Gastrocnemius medialis (tissue), 4 donors: Measurements from ENCODE around the gene FASTKD3. TPM values are rescaled to one million over a fixed set of nuclear protein-coding genes. Genes with fewer than 3 reads are reported as not detected.

Source experiments
- ATAC-seq, 2 donors: fragments of 150-250 bp; one replicate each; pipeline ENCODE4 v1.9.1; 2016
- DNase-seq, 2 donors: peaks; one replicate each; pipeline ENCODE4 v3.0.0-alpha.2; 2019
- H3K27ac ChIP-seq, 4 donors: fragments of 200-600 bp; sonication (generic); 1 replicate in 1 of 4; 2 replicates in 3 of 4; pipeline ENCODE4 v1.5.1; 2016 to 2018; ENCODE audit warnings: mild to moderate bottlenecking in 2 of 4, moderate library complexity in 1 of 4
- H3K27me3 ChIP-seq, 3 donors: fragments of 200-600 bp; sonication (generic) in 2 of 3; 1 replicate in 1 of 3; 2 replicates in 2 of 3; pipeline versions ENCODE4 v1.5.1 to v1.6.0; 2016 to 2019; ENCODE audit warnings: mild to moderate bottlenecking in 1 of 3, moderate library complexity in 1 of 3
- H3K36me3 ChIP-seq, 2 donors: fragments of 200-600 bp; sonication (generic) in 1 of 2; one replicate each; pipeline ENCODE4 v1.5.1; 2017 to 2018
- H3K4me1 ChIP-seq, 2 donors: fragments of 200-600 bp; sonication (generic) in 1 of 2; one replicate each; pipeline ENCODE4 v1.5.1; 2016 to 2017; ENCODE audit warnings: mild to moderate bottlenecking in 2 of 2
- H3K4me3 ChIP-seq, 4 donors: fragments of 200-600 bp; sonication (generic) in 3 of 4; 1 replicate in 1 of 4; 2 replicates in 3 of 4; pipeline ENCODE4 v1.5.1; 2016 to 2019; ENCODE audit warnings: mild to moderate bottlenecking in 2 of 4
- H3K9me3 ChIP-seq, 3 donors: fragments of 200-600 bp; sonication (generic) in 2 of 3; 1 replicate in 1 of 3; 2 replicates in 2 of 3; pipeline ENCODE4 v1.5.1; 2016 to 2019
- POLR2A ChIP-seq, 2 donors: fragments of 450-650 bp; IDR thresholded peaks; one replicate each; pipeline ENCODE4 v1.6.1; 2017; ENCODE audit warnings: antibody characterized with exemption in 2 of 2, mild to moderate bottlenecking in 2 of 2, moderate library complexity in 2 of 2
- in situ Hi-C, 4 donors: fragments of 200-750 bp; cut with MboI; loops; one replicate each; pipeline versions ENCODE4 v1.15.0 to v1.8.0; 2017; ENCODE audit warnings: low sequenced_read_pairs in 4 of 4
- intact Hi-C: fragments of 100-400 bp; cut with DNase I; formaldehyde crosslinking; loops from one replicate; pipeline ENCODE4 v1.15.1; 2023; ENCODE audit warnings: low total_unique reads
- total RNA-seq, 4 donors: library from RNA; depleted of rRNA; stranded (reverse); fragments of >200 nt; gene quantifications; one replicate each; pipeline versions ENCODE4 v1.1.0 to v1.2.3, GENCODE V29; 2016
- TF ChIP-seq, protein P1 (sequence below), 5 experiments: fragments of 450-650 bp in 3 of 5; fragments of 200-600 bp in 2 of 5; sonication (generic) in 2 of 5; IDR thresholded peaks in 4 of 5; conservative IDR thresholded peaks in 1 of 5; 1 replicate in 4 of 5; 2 replicates in 1 of 5; pipeline ENCODE4 v1.5.1; 2016 to 2019; ENCODE audit warnings: antibody characterized with exemption in 5 of 5, mild to moderate bottlenecking in 3 of 5, moderate library complexity in 3 of 5

FASTKD3 gene
- total RNA-seq, 4 donors from 2014 or later, result 6.8 to 9.4 (median 7.3) TPM

GRCh38 chr5:7902666-7903625 is 34.1 kb upstream of the FASTKD3 start:
- no peak for DNase-seq
- ATAC-seq, result no peak
- intact Hi-C loops (no loop called here), in situ Hi-C loops (no loop called here)
- H3K9me3 ChIP-seq, result no peaks in the 10 kb centered on the region
- no peaks in the 10 kb centered on the region for H3K27me3 ChIP-seq
- no peak overlapping the region for H3K4me3 ChIP-seq
- no peaks in the 10 kb centered on the region for H3K4me1 ChIP-seq
- TF ChIP-seq POLR2A (IDR thresholded peaks at IDR 0.05), result no peak
- TF ChIP-seq, protein P1, sequence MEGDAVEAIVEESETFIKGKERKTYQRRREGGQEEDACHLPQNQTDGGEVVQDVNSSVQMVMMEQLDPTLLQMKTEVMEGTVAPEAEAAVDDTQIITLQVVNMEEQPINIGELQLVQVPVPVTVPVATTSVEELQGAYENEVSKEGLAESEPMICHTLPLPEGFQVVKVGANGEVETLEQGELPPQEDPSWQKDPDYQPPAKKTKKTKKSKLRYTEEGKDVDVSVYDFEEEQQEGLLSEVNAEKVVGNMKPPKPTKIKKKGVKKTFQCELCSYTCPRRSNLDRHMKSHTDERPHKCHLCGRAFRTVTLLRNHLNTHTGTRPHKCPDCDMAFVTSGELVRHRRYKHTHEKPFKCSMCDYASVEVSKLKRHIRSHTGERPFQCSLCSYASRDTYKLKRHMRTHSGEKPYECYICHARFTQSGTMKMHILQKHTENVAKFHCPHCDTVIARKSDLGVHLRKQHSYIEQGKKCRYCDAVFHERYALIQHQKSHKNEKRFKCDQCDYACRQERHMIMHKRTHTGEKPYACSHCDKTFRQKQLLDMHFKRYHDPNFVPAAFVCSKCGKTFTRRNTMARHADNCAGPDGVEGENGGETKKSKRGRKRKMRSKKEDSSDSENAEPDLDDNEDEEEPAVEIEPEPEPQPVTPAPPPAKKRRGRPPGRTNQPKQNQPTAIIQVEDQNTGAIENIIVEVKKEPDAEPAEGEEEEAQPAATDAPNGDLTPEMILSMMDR (IDR thresholded peaks at IDR 0.05 in 4 of 5, conservative IDR thresholded peaks at IDR 0.05 in 1 of 5), result no peak
- no peak overlapping the region for H3K27ac ChIP-seq
- H3K36me3 ChIP-seq, result peaks cover 3 to 53% of the 10 kb centered on the region in 2 donors

GRCh38 chr5:7902201-7902600 is 33.4 kb upstream of the FASTKD3 start:
- no peak for DNase-seq
- H3K36me3 ChIP-seq, result peaks cover 3 to 61% of the 10 kb centered on the region in 2 donors
- no peak for ATAC-seq
- H3K4me1 ChIP-seq, result no peaks in the 10 kb centered on the region
- no peaks in the 10 kb centered on the region for H3K9me3 ChIP-seq
- no peak overlapping the region for H3K4me3 ChIP-seq
- TF ChIP-seq, protein P1 (IDR thresholded peaks at IDR 0.05 in 4 of 5, conservative IDR thresholded peaks at IDR 0.05 in 1 of 5), result no peak
- no peak for TF ChIP-seq POLR2A (IDR thresholded peaks at IDR 0.05)
- intact Hi-C loops, result no loop called here
- H3K27me3 ChIP-seq, result no peaks in the 10 kb centered on the region
- H3K27ac ChIP-seq, result no peak overlapping the region
- in situ Hi-C loops, result no loop called here

DNA sequence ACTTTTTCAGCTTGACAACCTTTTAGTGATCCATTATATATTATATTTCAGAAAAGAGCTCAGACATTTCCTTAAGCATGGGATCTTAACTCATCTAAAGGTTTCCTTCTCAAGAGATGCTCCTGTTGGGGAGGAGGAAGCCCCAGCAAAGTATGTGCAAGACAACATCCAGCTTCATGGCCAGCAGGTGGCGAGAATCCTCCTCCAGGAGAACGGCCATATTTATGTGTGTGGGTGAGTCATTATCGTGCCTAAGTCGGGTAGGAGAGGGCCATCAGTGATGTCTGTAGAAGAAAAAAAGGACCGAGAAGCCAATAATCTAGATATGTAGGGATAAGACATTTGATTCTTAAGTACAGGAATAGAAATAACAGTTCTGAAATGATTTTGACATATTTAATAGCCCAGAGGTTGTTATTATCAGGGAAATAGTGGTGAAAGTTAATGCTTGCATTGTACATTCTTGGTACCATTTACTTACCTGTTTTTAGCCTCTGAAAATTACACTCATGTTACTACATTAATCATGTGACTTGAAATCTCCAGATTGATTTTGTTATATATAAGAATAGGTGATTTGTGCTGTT is 28.3 kb upstream of the FASTKD3 start:
- Histone ChIP-seq H3K36me3 (peaks cover 3 to 96% of the 10 kb centered on the region in 2 donors), H3K4me3 (no peak overlapping the region), H3K4me1 (no peaks in the 10 kb centered on the region), H3K27ac (no peak overlapping the region), H3K9me3 (no peaks in the 10 kb centered on the region), H3K27me3 (no peaks in the 10 kb centered on the region)
- ATAC-seq (no peak), DNase-seq (no peak)
- in situ Hi-C loops (no loop called here), intact Hi-C loops (no loop called here)
- TF ChIP-seq, protein P1 (IDR thresholded peaks at IDR 0.05 in 4 of 5, conservative IDR thresholded peaks at IDR 0.05 in 1 of 5), result no peak
- TF ChIP-seq POLR2A (IDR thresholded peaks at IDR 0.05), result no peak

- TF ChIP-seq POLR2A (IDR thresholded peaks at IDR 0.05), result no peak
- TF ChIP-seq, protein P1 (IDR thresholded peaks at IDR 0.05 in 4 of 5, conservative IDR thresholded peaks at IDR 0.05 in 1 of 5), result no peak
- in situ Hi-C loops (no loop called here), intact Hi-C loops (no loop called here)
- H3K4me3 ChIP-seq, result no peak overlapping the region
- DNase-seq (no peak), ATAC-seq (no peak)
- no peaks in the 10 kb centered on the region for H3K4me1 ChIP-seq
- H3K27ac ChIP-seq, result no peak overlapping the region
- no peaks in the 10 kb centered on the region for H3K9me3 ChIP-seq
- peaks cover 0 to 97% of the 10 kb centered on the region in 2 donors for H3K36me3 ChIP-seq
- no peaks in the 10 kb centered on the region for H3K27me3 ChIP-seq
Observed at GRCh38 chr5:7894860-7895259, 26.0 kb upstream of the FASTKD3 start.
